Right kidney (tissue), 9 donors: Measurements from ENCODE around the gene PCAT7.
"Not testable (repeated sequence)": the region's sequence is repeated elsewhere in the genome, so short reads cannot be mapped to it uniquely, and the experiment has no call there.

Experiments
- DNase-seq: peaks from one replicate; pipeline ENCODE4 v3.0.0-alpha.2; 2016
- long read RNA-seq, 8 donors: transcript quantifications; one replicate each; lab custom pipeline, GENCODE V29; 2026

The PCAT7 gene
- long read RNA-seq, donor 1, result 0 reads
- long read RNA-seq, donor 2, result 0 reads
- long read RNA-seq, donor 3, result 0 reads
- long read RNA-seq, donor 4, partial matches to known transcripts, result 15 of 41 reads
- long read RNA-seq, donor 4, other reads (novel, unspliced or antisense), result 26 of 41 reads
- long read RNA-seq, donor 5, result 0 reads
- long read RNA-seq, donor 6, partial matches to known transcripts, result 20 of 74 reads
- long read RNA-seq, donor 6, other reads (novel, unspliced or antisense), result 54 of 74 reads
- long read RNA-seq, donor 7, partial matches to known transcripts, result 68 of 82 reads
- long read RNA-seq, donor 7, other reads (novel, unspliced or antisense), result 14 of 82 reads
- long read RNA-seq, donor 8, partial matches to known transcripts, result 9 of 54 reads
- long read RNA-seq, donor 8, other reads (novel, unspliced or antisense), result 45 of 54 reads

GRCh38 chr9:94554439-94555331 lies at the start of gene PCAT7:
Gene PCAT7, plus strand, starts transcription at chr9:94555083.
- peak; percentile 3 for DNase-seq

DNA sequence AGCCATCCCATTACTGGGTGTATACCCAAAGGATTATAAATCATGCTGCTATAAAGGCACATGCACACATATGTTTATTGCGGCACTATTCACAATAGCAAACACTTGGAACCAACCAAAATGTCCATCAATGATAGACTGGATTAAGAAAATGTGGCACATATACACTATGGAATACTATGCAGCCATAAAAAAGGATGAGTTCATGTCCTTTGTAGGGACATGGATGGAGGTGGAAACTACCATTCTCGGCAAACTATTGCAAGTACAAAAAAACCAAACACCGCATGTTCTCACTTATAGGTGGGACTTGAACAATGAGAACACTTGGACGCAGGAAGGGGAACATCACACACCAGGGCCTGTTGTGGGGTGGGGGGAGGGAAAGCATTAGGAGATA lies 48.5 kb upstream of the PCAT7 start:
- not testable (repeated sequence) for DNase-seq

DNA sequence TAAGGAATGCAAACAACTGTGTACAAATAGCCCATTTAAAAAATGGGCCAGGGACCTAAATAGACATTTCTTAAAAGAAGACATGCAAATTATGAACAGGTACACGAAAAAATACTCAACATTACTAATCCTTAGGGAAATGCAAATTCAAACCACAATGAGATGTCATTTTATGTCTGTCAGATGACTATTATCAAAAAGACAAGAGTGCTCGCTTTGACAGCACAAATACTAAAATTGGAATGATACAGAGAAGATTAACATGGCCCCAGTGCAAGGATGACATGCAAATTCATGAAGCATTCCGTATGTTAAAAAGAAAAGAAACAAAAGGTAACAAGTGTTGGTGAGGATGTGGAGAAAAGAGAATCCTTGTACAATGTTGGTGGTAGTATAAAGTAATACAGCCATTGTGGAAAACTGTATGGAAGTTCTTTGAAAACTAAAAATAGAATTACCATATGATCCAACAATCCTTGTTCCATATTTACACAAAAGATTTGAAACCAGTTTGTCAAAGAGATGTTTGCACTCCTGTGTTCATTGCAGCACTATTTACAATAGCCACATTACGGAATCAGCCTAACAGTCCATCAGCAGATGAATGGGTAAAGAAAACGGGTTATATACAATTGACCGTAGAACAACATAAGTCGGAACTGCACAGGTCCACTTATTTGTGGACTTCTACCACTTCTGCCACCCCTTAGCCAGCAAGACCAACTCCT lies 47.2 kb upstream of the PCAT7 start:
- DNase-seq, result no peak

GRCh38 chr9:94511134-94511954 lies 43.5 kb upstream of the PCAT7 start:
- DNase-seq, result no peak

GRCh38 chr9:94511955-94512265 lies 43.0 kb upstream of the PCAT7 start:
- no peak for DNase-seq

GRCh38 chr9:94514722-94515121 lies 40.2 kb upstream of the PCAT7 start:
- no peak for DNase-seq

DNA sequence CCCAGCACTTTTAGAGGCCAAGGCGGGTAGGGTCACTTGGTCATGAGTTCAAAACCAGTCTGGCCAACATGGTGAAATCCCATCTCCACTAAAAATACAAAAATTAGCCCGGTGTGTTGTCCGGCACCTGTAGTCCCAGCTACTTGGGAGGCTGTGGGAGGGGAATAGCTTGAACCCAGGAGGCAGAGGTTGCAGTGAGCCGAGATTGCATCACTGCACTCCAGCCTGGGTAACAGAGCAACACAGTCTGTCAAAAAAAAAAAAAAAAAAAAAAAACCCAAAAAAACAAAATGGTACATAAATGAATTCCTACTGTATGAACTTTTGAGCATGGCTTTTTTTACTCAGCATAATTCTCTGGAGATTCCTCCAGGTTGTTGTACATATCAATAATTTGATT lies 37.6 kb upstream of the PCAT7 start:
- no peak for DNase-seq

- no peak for DNase-seq
Observed at GRCh38 chr9:94525396-94526035, 29.4 kb upstream of the PCAT7 start.

DNA sequence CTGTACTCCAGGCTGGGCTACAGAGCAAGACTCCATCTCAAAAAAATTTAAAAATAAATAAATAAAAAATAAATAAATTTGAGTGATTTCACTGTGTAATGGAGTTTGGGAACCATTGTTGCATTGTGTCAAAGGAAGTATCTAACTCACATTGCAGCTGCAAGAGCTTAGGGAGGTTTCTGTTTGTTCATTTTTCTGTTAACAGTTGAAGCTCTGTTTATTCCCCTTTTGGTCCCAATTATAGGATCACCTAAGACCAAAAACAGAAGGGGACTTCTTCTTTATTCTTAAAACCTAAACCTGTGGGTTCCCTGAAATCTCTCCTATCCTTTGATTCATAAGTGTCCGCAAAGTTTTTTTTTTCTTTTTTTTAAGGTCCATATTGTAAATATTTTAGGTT lies 28.6 kb upstream of the PCAT7 start:
- DNase-seq, result no peak

DNA sequence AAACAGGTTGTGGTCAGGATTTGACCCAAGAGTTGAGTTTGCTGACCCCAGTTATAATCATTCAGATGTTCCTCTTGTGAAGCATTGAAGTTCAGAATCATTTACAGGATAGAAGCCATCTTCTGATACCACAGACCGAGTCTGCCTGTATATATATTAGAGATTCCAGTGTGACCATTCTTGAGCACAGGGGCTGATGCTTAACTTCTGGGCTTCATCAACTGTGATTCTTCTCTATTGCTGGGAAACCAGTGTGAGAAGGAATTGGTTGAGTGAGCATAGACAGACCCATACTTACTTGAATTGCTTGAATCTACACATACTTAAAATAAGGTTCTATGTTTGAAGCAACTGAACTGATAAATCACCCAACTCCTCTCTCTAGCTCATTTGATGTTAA lies 27.9 kb upstream of the PCAT7 start:
- no peak for DNase-seq

DNA sequence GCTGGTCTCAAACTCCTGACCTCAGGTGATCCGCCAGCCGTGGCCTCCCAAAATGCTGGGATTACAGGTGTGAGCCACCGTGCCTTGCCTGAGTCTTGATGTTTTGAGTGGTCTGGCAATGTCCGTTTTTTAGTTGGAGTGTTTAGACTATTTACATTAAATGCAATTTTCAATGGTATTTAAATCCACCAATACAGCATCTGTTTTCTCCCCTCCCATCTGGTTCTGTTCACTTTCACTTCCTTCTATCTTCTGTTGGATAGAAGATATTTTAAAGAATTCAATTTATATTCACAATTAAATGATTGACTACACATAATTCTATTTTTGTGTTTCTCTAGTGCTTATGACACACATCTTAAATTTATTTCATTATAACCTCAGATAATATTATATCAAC lies 26.0 kb upstream of the PCAT7 start:
- DNase-seq, result no peak

- DNase-seq, result peak; percentile 18
Observed at GRCh38 chr9:94533155-94533554, 21.7 kb upstream of the PCAT7 start.

DNA sequence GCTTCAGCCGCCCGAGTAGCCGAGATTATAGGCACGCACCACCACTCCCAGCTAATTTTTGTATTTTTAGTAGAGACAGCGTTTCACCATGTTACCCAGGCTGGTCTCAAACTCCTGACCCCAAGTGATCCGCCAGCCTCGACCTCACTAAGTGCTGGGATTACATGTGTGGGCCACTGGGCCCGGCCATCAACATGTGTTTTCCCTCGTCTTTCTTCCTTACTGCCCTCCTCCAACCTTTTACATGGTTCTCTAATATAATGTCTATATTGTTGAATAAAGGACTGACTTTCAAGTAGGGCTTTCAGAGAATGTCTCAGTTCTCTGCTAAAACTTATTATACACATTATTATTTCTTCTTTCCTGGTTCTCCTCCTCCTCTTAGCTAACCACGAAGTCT lies 21.3 kb upstream of the PCAT7 start:
- no peak for DNase-seq

DNA sequence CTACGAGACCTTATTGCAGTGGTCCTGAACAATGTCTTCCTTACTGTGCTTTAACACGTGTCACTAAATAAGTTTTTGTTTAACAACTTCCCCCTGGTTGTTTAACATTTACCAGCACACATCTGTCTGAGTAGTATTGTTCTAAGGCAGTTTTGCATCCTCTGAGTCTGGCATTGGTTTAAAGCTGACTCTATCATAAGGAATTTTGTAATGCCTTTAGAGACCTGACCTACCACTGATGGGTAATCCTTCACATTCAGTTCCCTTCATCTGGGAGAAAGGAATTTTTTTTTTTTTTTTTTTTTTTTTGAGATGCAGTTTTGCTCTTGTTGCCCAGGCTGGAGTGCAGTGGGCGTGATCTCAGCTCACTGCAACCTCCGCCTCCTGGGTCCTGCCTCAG lies 20.0 kb upstream of the PCAT7 start:
- DNase-seq, result no peak

GRCh38 chr9:94538908-94539307 lies 16.0 kb upstream of the PCAT7 start:
- no peak for DNase-seq

GRCh38 chr9:94544335-94544734 lies 10.5 kb upstream of the PCAT7 start:
- not testable (repeated sequence) for DNase-seq

- no peak for DNase-seq
Observed at GRCh38 chr9:94545940-94546339, 8.9 kb upstream of the PCAT7 start.

DNA sequence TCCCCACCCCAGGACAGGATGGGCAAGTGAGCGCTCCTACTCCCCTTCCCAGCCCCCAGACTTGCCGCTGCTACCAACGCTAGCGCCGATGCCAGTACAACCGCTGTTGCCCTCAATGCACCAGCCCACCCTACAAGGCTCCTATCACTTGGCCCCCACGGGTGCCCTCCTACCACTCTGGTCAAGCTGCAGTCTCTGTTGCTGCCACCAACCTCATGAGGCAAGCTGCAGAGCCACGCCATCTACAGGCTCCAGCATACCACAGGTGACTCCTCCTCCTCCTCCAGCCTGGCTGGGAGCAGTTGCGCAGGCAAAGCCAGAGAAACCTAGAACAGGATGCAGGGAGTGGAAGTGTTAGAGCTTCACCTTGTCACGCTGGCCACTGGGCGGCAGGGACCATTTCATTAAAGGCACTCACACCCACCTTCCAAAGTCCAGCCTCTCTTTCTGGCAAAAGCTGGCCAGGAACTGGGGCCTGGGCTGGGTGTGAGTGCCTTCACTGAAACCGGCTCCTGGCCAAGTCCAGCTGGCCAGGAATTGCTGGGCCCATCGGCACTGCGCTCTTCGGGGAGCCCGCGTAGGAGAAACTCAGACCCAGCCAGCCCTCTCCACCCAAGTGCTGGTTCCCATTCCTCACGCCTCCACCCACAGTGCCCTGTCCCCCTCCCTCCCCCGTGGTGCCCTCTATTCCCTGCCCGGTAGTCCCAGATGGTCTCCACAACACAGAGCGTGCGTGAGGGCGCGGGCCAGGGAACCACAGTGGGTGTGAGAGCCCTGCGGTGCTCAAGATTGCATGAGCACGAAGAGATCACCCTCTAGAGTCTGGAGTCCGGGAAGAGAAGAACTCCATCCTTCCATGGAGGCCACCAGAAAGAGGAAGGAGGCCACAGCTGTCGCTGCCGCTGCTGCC lies 1.6 kb upstream of the PCAT7 start:
- DNase-seq, result no peak

- no peak for DNase-seq
Observed at GRCh38 chr9:94554078-94554438, 825 bp upstream of the PCAT7 start.

DNA sequence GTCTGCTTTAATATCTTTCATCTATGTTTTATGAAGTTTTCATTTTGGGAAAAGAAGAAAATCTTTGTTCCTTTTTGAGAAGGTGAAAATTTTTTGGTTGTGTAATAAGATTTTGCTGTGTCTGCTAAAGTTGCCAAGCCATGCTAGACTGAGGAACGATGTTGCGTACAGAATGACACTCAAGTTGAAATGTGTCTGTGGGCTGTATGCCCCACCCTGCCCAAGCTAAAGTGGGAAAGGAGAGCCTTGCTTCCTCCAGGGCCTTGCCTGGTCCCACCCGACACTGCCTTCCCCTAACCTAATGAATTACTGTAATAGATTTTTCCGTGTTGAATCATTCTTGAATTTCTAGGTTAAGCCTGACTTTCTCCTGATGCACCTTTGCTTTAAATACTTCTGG lies 2.5 kb downstream of the PCAT7 start:
- no peak for DNase-seq

- no peak for DNase-seq
Observed at GRCh38 chr9:94560237-94560636, 5.4 kb downstream of the PCAT7 start.
